Activated CD4-positive, alpha-beta T cell treated with anti-CD3 and anti-CD28 coated beads, Interleukin-2, amount 50 U/mL, for 1 hour (primary cell): ENCODE results near the gene ISM1.
"Not testable (repeated sequence)": the region's sequence is repeated elsewhere in the genome, so short reads cannot be mapped to it uniquely, and the experiment has no call there.

Experiments
- DNase-seq: peaks from one replicate; pipeline ENCODE4 v3.0.0-alpha.2; 2020

The ISM1 gene

GRCh38 chr20:13222319-13222716 is 1.2 kb downstream of the ISM1 start:
- DNase-seq = no peak

- DNase-seq = no peak
Observed at GRCh38 chr20:13223736-13224520, 2.9 kb downstream of the ISM1 start.

- DNase-seq = no peak
Observed at GRCh38 chr20:13226367-13226766, 5.3 kb downstream of the ISM1 start.

- DNase-seq = no peak
Observed at GRCh38 chr20:13228771-13229170, 7.7 kb downstream of the ISM1 start.

GRCh38 chr20:13229538-13229937 is 8.5 kb downstream of the ISM1 start:
- no peak for DNase-seq

GRCh38 chr20:13231031-13231752 is 10.1 kb downstream of the ISM1 start:
- peak; percentile 49 for DNase-seq

- DNase-seq = no peak
Observed at GRCh38 chr20:13232999-13233398, 11.9 kb downstream of the ISM1 start.

- DNase-seq = no peak
Observed at GRCh38 chr20:13234961-13235360, 13.9 kb downstream of the ISM1 start.

- DNase-seq = not testable (repeated sequence)
Observed at GRCh38 chr20:13236360-13236759, 15.3 kb downstream of the ISM1 start.

GRCh38 chr20:13236990-13237720 is 16.1 kb downstream of the ISM1 start:
- DNase-seq = no peak

GRCh38 chr20:13238001-13238653 is 17.1 kb downstream of the ISM1 start:
- DNase-seq = no peak

- no peak for DNase-seq
Observed at GRCh38 chr20:13243826-13244376, 22.8 kb downstream of the ISM1 start.

- no peak for DNase-seq
Observed at GRCh38 chr20:13245250-13245723, 24.2 kb downstream of the ISM1 start.

- DNase-seq = no peak
Observed at GRCh38 chr20:13249118-13249797, 28.2 kb downstream of the ISM1 start.

- DNase-seq = no peak
Observed at GRCh38 chr20:13249798-13250170, 28.7 kb downstream of the ISM1 start.

- no peak for DNase-seq
Observed at GRCh38 chr20:13250251-13250650, 29.2 kb downstream of the ISM1 start.

GRCh38 chr20:13251106-13251903 is 30.2 kb downstream of the ISM1 start:
- DNase-seq = no peak

- DNase-seq = no peak
Observed at GRCh38 chr20:13251904-13252297, 30.8 kb downstream of the ISM1 start.

- no peak for DNase-seq
Observed at GRCh38 chr20:13255356-13255755, 34.3 kb downstream of the ISM1 start.

GRCh38 chr20:13256606-13257005 is 35.5 kb downstream of the ISM1 start:
- DNase-seq = no peak

GRCh38 chr20:13259921-13260320 is 38.8 kb downstream of the ISM1 start:
- DNase-seq = no peak
